Esophagus muscularis mucosa (tissue), 2 donors: ENCODE results near the gene CHRNA4.

ENCODE experiments used
- POLR2A ChIP-seq: fragments of 450-650 bp; IDR thresholded peaks from one replicate; pipeline ENCODE4 v1.6.1; 2017; ENCODE audit warnings: antibody characterized with exemption, moderate library complexity, mild to moderate bottlenecking, low read depth
- POLR2AphosphoS5 ChIP-seq, 2 donors: sonication (generic); formaldehyde crosslinking; IDR thresholded peaks; one replicate each; pipeline ENCODE4 v1.6.1; 2017; ENCODE audit warnings: antibody characterized with exemption in 2 of 2

- TF ChIP-seq POLR2A (no peak), POLR2AphosphoS5 (IDR thresholded peaks at IDR 0.05) (no peak)
These were observed 23.2 kb downstream of the CHRNA4 start for GRCh38 chr20:63337786-63338420.
